ENCODE measurements around the gene LRRC4B.
"Not testable (repeated sequence)": the region's sequence is repeated elsewhere in the genome, so short reads cannot be mapped to it uniquely, and the experiment has no call there.

The LRRC4B gene

GRCh38 chr19:50481351-50482149, 86.7 kb downstream of the LRRC4B start:
- DNase-seq = peak in 1 of 42 donors; percentile 20
- intact Hi-C loops (cut with DNase I) = no loop called here

GRCh38 chr19:50480281-50481111, 87.7 kb downstream of the LRRC4B start:
- peak in 1 of 42 donors; percentile 7 for DNase-seq
- intact Hi-C loops (cut with DNase I) = no loop called here

- intact Hi-C loops (cut with DNase I) = loop anchor here (5.0 kb wide), 1 partner anchor 98 kb away; the partner anchor contains the start of gene POLD1
- peak in 1 of 42 donors; percentile 25 for DNase-seq
These were observed 88.4 kb downstream of the LRRC4B start for GRCh38 chr19:50479761-50480251.

- intact Hi-C loops (cut with DNase I) = loop anchor here (5.0 kb wide), 1 partner anchor 97 kb away; the partner anchor contains the start of gene POLD1
These were observed 89.1 kb downstream of the LRRC4B start for GRCh38 chr19:50478901-50479715.

DNA sequence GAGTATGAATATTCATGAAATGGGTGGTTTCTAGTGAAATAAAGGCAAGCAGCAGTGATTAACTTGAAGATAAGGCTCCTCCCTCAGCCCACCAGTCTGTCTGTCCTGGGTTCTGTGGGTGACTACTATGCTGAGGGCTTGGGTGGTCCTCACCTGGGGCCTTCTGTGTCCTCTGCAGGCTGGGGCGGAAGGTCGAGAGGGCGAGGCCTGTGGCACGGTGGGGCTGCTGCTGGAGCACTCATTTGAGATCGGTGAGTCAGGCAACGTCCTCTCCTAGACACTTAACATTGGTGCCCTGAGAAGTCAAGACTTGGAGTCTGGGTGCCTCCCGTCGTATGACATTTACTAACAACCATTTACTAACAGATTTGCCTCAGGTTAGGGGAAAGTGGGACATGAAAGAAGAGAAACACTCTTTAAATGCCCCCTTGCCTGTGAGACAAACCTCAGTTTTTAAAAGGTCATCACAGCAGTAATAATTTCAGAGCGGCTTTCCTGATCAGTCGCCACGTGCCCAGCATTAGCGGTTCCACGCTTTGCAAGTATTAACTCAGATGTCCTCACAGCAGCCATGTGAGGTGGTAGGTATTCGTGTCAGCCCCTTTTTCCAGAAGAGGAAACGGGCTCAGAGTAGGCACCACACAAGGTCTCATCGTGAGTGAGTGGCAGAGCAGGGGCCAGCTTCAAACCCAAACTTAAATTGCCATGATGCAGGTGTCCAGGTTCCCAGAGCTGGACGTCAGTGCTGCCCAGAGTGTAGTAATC, 90.3 kb downstream of the LRRC4B start:
- intact Hi-C loops (cut with DNase I) = loop anchor here (2.0 to 5.0 kb wide), 2 partner anchors 33 to 96 kb away; partner anchors contain the start of genes JOSD2 and POLD1
- peak in 1 of 42 donors; percentile 32 for DNase-seq

More at GRCh38 chr19:50478901-50479715, 89.1 kb downstream of the LRRC4B start:
- peak in 27 of 42 donors; percentile 40 to 81 (median 54) for DNase-seq

GRCh38 chr19:50476907-50477238, 91.4 kb downstream of the LRRC4B start:
- intact Hi-C loops (cut with DNase I) = loop anchor here (2.0 to 5.0 kb wide), 2 partner anchors 34 to 95 kb away; partner anchors contain the start of genes JOSD2 and POLD1
- DNase-seq = no peak

- intact Hi-C loops (cut with DNase I) = loop anchor here (2.0 to 5.0 kb wide), 2 partner anchors 34 to 94 kb away; partner anchors contain the start of genes JOSD2 and POLD1
- DNase-seq = peak; percentile 79 to 95 (median 90)
These were observed 91.9 kb downstream of the LRRC4B start, which contains the start of the genes EMC10 and GARIN5A for GRCh38 chr19:50476224-50476906. EMC10 (plus strand) TSS chr19:50476507; CDS start chr19:50476545, 38 bp downstream. GARIN5A (minus strand) TSS chr19:50476848; CDS start chr19:50476388, 460 bp downstream.

GRCh38 chr19:50475736-50476223, 92.5 kb downstream of the LRRC4B start:
- intact Hi-C loops (cut with DNase I) = loop anchor here (2.0 to 5.0 kb wide), 2 partner anchors 35 to 93 kb away; partner anchors contain the start of genes JOSD2 and POLD1
- peak in 1 of 42 donors; percentile 10 for DNase-seq

DNA sequence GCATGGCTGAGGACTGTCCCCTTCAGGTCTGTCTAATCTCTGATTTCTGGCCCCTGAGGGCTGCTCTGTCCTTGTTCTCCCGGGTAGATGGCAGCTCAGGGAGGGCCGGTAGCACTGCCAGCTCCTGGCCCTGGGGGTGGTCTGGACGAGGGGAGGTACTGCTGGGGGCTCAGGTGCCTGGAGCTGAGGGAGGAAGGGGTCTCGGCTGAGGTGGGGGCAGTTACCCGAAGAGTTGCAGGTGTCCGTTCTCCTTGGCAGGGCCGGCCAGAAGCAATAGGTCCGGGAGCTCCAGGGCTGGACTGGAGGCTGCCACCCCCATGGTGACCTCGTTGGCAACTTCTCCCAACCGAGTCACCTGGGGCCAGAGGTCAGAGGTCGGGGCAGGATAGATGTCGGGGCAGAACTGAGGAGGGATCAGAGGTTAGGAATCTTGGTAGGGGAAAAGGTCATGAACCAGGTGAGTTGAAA, 93.1 kb downstream of the LRRC4B start:
- intact Hi-C loops (cut with DNase I) = loop anchor here (5.0 kb wide), 1 partner anchor 93 kb away; the partner anchor contains the start of gene POLD1

DNA sequence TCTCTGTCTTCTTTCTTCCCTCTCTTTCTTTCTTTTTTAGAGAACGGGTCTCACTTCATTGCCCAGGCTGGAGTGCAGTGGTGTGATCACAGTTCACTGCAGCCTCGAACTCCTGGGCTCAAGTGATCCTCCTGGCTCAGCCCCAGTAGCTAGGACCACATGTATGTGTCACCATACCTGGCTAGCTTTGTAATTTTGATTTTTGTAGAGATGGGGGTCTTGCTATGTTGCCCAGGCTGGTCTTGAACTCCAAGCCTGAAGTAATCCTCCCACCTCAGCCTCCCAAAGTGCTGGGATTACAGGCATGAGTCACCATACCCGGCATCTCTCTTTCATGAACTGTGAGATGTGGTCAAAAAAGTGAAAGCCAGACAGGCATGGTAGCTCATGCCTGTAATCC, 94.9 kb downstream of the LRRC4B start:
- DNase-seq; intact Hi-C loops (cut with DNase I): not testable (repeated sequence)

More for the DNA sequence above, 93.1 kb downstream of the LRRC4B start:
- DNase-seq = peak in 1 of 42 donors; percentile 30

DNA sequence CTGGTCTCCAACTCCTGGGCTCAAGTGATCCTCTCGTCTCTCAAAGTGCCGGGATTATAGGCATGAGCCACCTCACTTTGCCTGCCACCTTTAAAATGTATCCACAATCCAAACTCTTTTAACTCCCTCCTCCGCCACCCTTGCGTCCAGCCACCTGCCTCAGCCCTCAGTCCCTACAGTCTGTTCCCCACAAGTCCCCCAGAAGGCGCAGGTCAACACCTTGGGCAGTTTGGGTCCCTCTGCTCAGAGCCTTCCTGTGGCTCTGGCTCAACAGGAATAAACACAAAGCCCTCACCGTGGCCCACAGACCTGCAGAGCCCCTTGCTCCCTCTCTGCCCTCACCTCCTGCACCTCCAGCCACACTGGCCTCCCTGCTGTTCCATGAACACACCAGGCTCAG, 99.4 kb downstream of the LRRC4B start:
- intact Hi-C loops (cut with DNase I) = no loop called here
- no peak for DNase-seq

GRCh38 chr19:50467566-50467965, 100.7 kb downstream of the LRRC4B start:
- intact Hi-C loops (cut with DNase I) = no loop called here
- no peak for DNase-seq

Data from head of caudate nucleus (tissue), 42 donors.